Gastrocnemius medialis (tissue), 4 donors: ENCODE data around the gene AEBP1. TPM values are rescaled to one million over a fixed set of nuclear protein-coding genes. Genes with fewer than 3 reads are reported as not detected.

Source experiments
- ATAC-seq, 2 donors: fragments of 150-250 bp; one replicate each; pipeline ENCODE4 v1.9.1; 2016
- DNase-seq, 2 donors: peaks; one replicate each; pipeline ENCODE4 v3.0.0-alpha.2; 2019
- H3K27ac ChIP-seq, 4 donors: fragments of 200-600 bp; sonication (generic); 1 replicate in 1 of 4; 2 replicates in 3 of 4; pipeline ENCODE4 v1.5.1; 2016 to 2018; ENCODE audit warnings: mild to moderate bottlenecking in 2 of 4, moderate library complexity in 1 of 4
- H3K27me3 ChIP-seq, 3 donors: fragments of 200-600 bp; sonication (generic) in 2 of 3; 1 replicate in 1 of 3; 2 replicates in 2 of 3; pipeline versions ENCODE4 v1.5.1 to v1.6.0; 2016 to 2019; ENCODE audit warnings: mild to moderate bottlenecking in 1 of 3, moderate library complexity in 1 of 3
- H3K36me3 ChIP-seq, 2 donors: fragments of 200-600 bp; sonication (generic) in 1 of 2; one replicate each; pipeline ENCODE4 v1.5.1; 2017 to 2018
- H3K4me1 ChIP-seq, 2 donors: fragments of 200-600 bp; sonication (generic) in 1 of 2; one replicate each; pipeline ENCODE4 v1.5.1; 2016 to 2017; ENCODE audit warnings: mild to moderate bottlenecking in 2 of 2
- H3K4me3 ChIP-seq, 4 donors: fragments of 200-600 bp; sonication (generic) in 3 of 4; 1 replicate in 1 of 4; 2 replicates in 3 of 4; pipeline ENCODE4 v1.5.1; 2016 to 2019; ENCODE audit warnings: mild to moderate bottlenecking in 2 of 4
- H3K9me3 ChIP-seq, 3 donors: fragments of 200-600 bp; sonication (generic) in 2 of 3; 1 replicate in 1 of 3; 2 replicates in 2 of 3; pipeline ENCODE4 v1.5.1; 2016 to 2019
- CTCF ChIP-seq, 5 experiments: fragments of 450-650 bp in 3 of 5; fragments of 200-600 bp in 2 of 5; sonication (generic) in 2 of 5; IDR thresholded peaks in 4 of 5; conservative IDR thresholded peaks in 1 of 5; 1 replicate in 4 of 5; 2 replicates in 1 of 5; pipeline ENCODE4 v1.5.1; 2016 to 2019; ENCODE audit warnings: antibody characterized with exemption in 5 of 5, mild to moderate bottlenecking in 3 of 5, moderate library complexity in 3 of 5
- POLR2A ChIP-seq, 2 donors: fragments of 450-650 bp; IDR thresholded peaks; one replicate each; pipeline ENCODE4 v1.6.1; 2017; ENCODE audit warnings: antibody characterized with exemption in 2 of 2, mild to moderate bottlenecking in 2 of 2, moderate library complexity in 2 of 2
- in situ Hi-C, 4 donors: fragments of 200-750 bp; cut with MboI; loops; one replicate each; pipeline versions ENCODE4 v1.15.0 to v1.8.0; 2017; ENCODE audit warnings: low sequenced_read_pairs in 4 of 4
- intact Hi-C: fragments of 100-400 bp; cut with DNase I; formaldehyde crosslinking; loops from one replicate; pipeline ENCODE4 v1.15.1; 2023; ENCODE audit warnings: low total_unique reads
- total RNA-seq, 4 donors: library from RNA; depleted of rRNA; stranded (reverse); fragments of >200 nt; gene quantifications; one replicate each; pipeline versions ENCODE4 v1.1.0 to v1.2.3, GENCODE V29; 2016

The AEBP1 gene
- 10 to 100 TPM in 2 of 4 donors, 1 to 10 TPM in 2; 5.8 to 23.6 (median 15.9) TPM for total RNA-seq

GRCh38 chr7:44103923-44104859, at the start of gene AEBP1:
AEBP1 (plus strand) TSS chr7:44104345; CDS start chr7:44104666, 321 bp downstream.
- Histone ChIP-seq H3K27ac (peak within 1 kb of the TSS; percentile 63 to 73 (median 65)), H3K36me3 (no peaks in the 10 kb centered on the region), H3K4me1 (peaks cover 0 to 8% of the 10 kb centered on the region in 2 donors), H3K9me3 (no peaks in the 10 kb centered on the region), H3K27me3 (peaks cover 8 to 10% (median 9%) of the 10 kb centered on the region in 3 donors), H3K4me3 (peak within 1 kb of the TSS; percentile 48 to 55 (median 50))
- ATAC-seq (peak in 1 of 2 donors; percentile 13), DNase-seq (no peak)
- intact Hi-C loops, result no loop called here
- TF ChIP-seq POLR2A (IDR thresholded peaks at IDR 0.05) (no peak), CTCF (IDR thresholded peaks at IDR 0.05 in 4 of 5, conservative IDR thresholded peaks at IDR 0.05 in 1 of 5) (no peak)
- in situ Hi-C loops, result no loop called here

GRCh38 chr7:44056681-44057080, 47.5 kb upstream of the AEBP1 start:
- in situ Hi-C loops (no loop called here), intact Hi-C loops (no loop called here)
- no peaks in the 10 kb centered on the region for H3K9me3 ChIP-seq

GRCh38 chr7:44057181-44057848, 46.8 kb upstream of the AEBP1 start:
- H3K27me3 ChIP-seq, result no peaks in the 10 kb centered on the region
- no peaks in the 10 kb centered on the region for H3K9me3 ChIP-seq
- peak overlapping the region in 2 of 4 donors; percentile 14 to 39 for H3K27ac ChIP-seq
- DNase-seq, result peak in 1 of 2 donors; percentile 12
- H3K36me3 ChIP-seq, result peaks cover 0 to 73% of the 10 kb centered on the region in 2 donors
- TF ChIP-seq POLR2A (IDR thresholded peaks at IDR 0.05) (no peak), CTCF (IDR thresholded peaks at IDR 0.05 in 4 of 5, conservative IDR thresholded peaks at IDR 0.05 in 1 of 5) (no peak)
- H3K4me3 ChIP-seq, result no peak overlapping the region
- peaks cover 12 to 13% of the 10 kb centered on the region in 2 donors for H3K4me1 ChIP-seq
- intact Hi-C loops (no loop called here), in situ Hi-C loops (no loop called here)
- ATAC-seq, result no peak

More at GRCh38 chr7:44056681-44057080, 47.5 kb upstream of the AEBP1 start:
- Histone ChIP-seq H3K36me3 (peaks cover 0 to 78% of the 10 kb centered on the region in 2 donors), H3K4me3 (no peak overlapping the region), H3K27ac (peak overlapping the region in 1 of 4 donors; percentile 39), H3K27me3 (no peaks in the 10 kb centered on the region), H3K4me1 (peaks cover 8 to 9% of the 10 kb centered on the region in 2 donors)
- ATAC-seq (no peak), DNase-seq (peak in 1 of 2 donors; percentile 12)
- TF ChIP-seq CTCF (IDR thresholded peaks at IDR 0.05 in 4 of 5, conservative IDR thresholded peaks at IDR 0.05 in 1 of 5), result no peak
- TF ChIP-seq POLR2A (IDR thresholded peaks at IDR 0.05), result no peak

GRCh38 chr7:44057849-44058758, 46.0 kb upstream of the AEBP1 start:
- peak in 1 of 2 donors; percentile 15 for DNase-seq
- peaks cover 0 to 66% of the 10 kb centered on the region in 2 donors for H3K36me3 ChIP-seq
- TF ChIP-seq POLR2A (IDR thresholded peaks at IDR 0.05), result no peak
- TF ChIP-seq CTCF (IDR thresholded peaks at IDR 0.05 in 4 of 5, conservative IDR thresholded peaks at IDR 0.05 in 1 of 5), result no peak
- peak overlapping the region in 1 of 4 donors; percentile 44 for H3K27ac ChIP-seq
- H3K4me1 ChIP-seq, result peaks cover 20 to 21% of the 10 kb centered on the region in 2 donors
- H3K4me3 ChIP-seq, result no peak overlapping the region
- H3K27me3 ChIP-seq, result no peaks in the 10 kb centered on the region
- ATAC-seq, result no peak
- in situ Hi-C loops, result no loop called here
- no peaks in the 10 kb centered on the region for H3K9me3 ChIP-seq
- intact Hi-C loops, result no loop called here
